NT2/D1 (cell line): Measurements from ENCODE around the gene NCAN.

Experiments
- SUZ12 ChIP-seq: IDR thresholded peaks from 2 replicates; pipeline ENCODE4 v1.6.1; 2011; ENCODE audit not compliant: insufficient read length, insufficient read depth; ENCODE audit errors: extremely low read depth
- YY1 ChIP-seq: IDR thresholded peaks from 2 replicates; pipeline ENCODE4 v1.6.1; 2011; ENCODE audit not compliant: insufficient read length, insufficient read depth
- ZNF274 ChIP-seq: IDR thresholded peaks from 2 replicates; pipeline ENCODE4 v1.6.1; 2011; ENCODE audit warnings: mild to moderate bottlenecking, low read depth, low read length

DNA sequence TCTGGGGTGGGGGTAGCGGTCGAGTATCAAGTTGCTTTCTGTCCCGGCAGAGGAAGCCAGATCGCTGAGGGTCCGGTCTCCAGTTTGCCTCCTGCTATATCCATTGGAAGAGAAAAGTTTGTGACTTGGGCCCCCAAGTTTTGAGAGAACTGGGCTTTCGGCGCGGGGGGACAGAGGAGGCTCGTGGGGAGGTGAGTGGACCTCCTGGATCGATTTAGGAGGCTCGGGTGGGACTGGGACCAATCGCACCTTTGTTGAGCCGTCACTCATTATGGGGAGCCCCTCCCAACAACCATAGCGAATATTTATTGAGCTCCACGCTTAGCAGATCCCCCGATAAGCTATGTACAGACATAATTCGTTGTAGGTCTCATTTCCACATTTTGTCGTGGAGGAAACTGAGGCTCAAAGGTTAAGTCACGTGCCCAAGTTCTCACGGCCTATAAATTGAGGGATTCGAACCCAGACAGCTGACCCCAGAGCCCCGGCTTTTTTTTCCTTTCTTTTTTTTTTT is 18.8 kb upstream of the NCAN start:
- TF ChIP-seq ZNF274, result no peak
- no peak for TF ChIP-seq SUZ12
- TF ChIP-seq YY1, result no peak
